Colonic mucosa (tissue), 4 donors: Measurements from ENCODE around the gene MRTFB. TPM values are rescaled to one million over a fixed set of nuclear protein-coding genes. Genes with fewer than 3 reads are reported as not detected.
A peak's percentile ranks its signal among the peaks of the same experiment; 100 is the strongest.

Experiments used
- DNase-seq: peaks from one replicate; pipeline ENCODE4 v3.0.0-alpha.2; 2020
- H3K27ac ChIP-seq: fragments of 200-600 bp; one replicate; pipeline ENCODE4 v1.8.0; 2021
- H3K27me3 ChIP-seq: fragments of 200-600 bp; one replicate; pipeline ENCODE4 v1.8.0; 2021
- H3K36me3 ChIP-seq: fragments of 200-600 bp; one replicate; pipeline ENCODE4 v1.8.0; 2021
- H3K4me1 ChIP-seq: fragments of 200-600 bp; one replicate; pipeline ENCODE4 v1.8.0; 2021; ENCODE audit warnings: mild to moderate bottlenecking
- H3K4me3 ChIP-seq: fragments of 200-600 bp; one replicate; pipeline ENCODE4 v1.8.0; 2021
- H3K9ac ChIP-seq, 2 donors: one replicate each; pipeline ENCODE4 v1.7.0; 2013; ENCODE audit warnings: control low read depth in 2 of 2, low read depth in 2 of 2, low read length in 2 of 2
- H3K9me3 ChIP-seq: fragments of 200-600 bp; one replicate; pipeline ENCODE4 v1.8.0; 2021
- intact Hi-C: fragments of 100-400 bp; cut with DNase I; formaldehyde crosslinking; loops from one replicate; pipeline ENCODE4 v1.14.1; 2022
- total RNA-seq, 2 donors: library from RNA; stranded (reverse); fragmentation: NEBNext Ultra II Directional in 1 of 2; extraction: Animal tissue kit (Norgen Biotek cat#: 25700) in 1 of 2; gene quantifications; one replicate each; pipeline ENCODE4 v1.2.1, GENCODE V29; 2021
- TF ChIP-seq, protein P1 (sequence below): fragments of 200-600 bp; IDR thresholded peaks from one replicate; pipeline ENCODE4 v1.8.0; 2022; ENCODE audit warnings: antibody characterized with exemption, mild to moderate bottlenecking
- donor health status: healthy.
- donor health status: DM: no; HTN: no; CAD: no.
- donor health status: DM: no; HTN: no; CAD: no.

The MRTFB gene
- total RNA-seq, 2 donors from 2014 or later = 31.4 to 40.3 TPM

DNA sequence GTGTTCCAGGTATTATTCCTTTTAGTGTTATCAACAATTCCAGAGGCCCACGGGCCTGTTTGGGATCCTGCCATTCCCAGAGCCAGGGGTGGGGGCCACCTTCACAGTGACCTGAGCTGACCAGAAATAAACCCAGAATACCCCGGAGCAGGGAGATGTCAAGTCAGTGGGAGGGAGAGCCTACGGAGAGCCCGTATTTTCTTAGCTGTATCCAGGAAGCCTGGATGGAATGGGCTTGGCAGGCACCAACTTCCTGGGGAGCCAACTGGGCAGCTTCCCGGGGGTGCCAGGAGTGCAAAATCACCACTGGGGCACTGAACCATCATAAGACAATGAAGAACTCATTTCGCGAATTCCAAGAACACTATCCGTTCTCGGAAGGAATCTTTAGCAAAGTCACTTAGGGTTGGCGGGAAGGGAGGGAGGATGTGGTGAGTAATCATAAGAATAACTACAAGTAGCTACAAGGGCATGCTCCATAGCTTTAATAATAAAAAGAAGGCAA lies 13.2 kb upstream of the MRTFB start:
- no peak overlapping the region for H3K27ac ChIP-seq
- no peak for DNase-seq
- TF ChIP-seq, protein P1, sequence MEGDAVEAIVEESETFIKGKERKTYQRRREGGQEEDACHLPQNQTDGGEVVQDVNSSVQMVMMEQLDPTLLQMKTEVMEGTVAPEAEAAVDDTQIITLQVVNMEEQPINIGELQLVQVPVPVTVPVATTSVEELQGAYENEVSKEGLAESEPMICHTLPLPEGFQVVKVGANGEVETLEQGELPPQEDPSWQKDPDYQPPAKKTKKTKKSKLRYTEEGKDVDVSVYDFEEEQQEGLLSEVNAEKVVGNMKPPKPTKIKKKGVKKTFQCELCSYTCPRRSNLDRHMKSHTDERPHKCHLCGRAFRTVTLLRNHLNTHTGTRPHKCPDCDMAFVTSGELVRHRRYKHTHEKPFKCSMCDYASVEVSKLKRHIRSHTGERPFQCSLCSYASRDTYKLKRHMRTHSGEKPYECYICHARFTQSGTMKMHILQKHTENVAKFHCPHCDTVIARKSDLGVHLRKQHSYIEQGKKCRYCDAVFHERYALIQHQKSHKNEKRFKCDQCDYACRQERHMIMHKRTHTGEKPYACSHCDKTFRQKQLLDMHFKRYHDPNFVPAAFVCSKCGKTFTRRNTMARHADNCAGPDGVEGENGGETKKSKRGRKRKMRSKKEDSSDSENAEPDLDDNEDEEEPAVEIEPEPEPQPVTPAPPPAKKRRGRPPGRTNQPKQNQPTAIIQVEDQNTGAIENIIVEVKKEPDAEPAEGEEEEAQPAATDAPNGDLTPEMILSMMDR = no peak
- H3K9me3 ChIP-seq = no peaks in the 10 kb centered on the region
- no peaks in the 10 kb centered on the region for H3K4me1 ChIP-seq
- no peak overlapping the region for H3K9ac ChIP-seq
- intact Hi-C loops = no loop called here
- no peaks in the 10 kb centered on the region for H3K27me3 ChIP-seq
- no peak overlapping the region for H3K4me3 ChIP-seq
- H3K36me3 ChIP-seq = no peaks in the 10 kb centered on the region

DNA sequence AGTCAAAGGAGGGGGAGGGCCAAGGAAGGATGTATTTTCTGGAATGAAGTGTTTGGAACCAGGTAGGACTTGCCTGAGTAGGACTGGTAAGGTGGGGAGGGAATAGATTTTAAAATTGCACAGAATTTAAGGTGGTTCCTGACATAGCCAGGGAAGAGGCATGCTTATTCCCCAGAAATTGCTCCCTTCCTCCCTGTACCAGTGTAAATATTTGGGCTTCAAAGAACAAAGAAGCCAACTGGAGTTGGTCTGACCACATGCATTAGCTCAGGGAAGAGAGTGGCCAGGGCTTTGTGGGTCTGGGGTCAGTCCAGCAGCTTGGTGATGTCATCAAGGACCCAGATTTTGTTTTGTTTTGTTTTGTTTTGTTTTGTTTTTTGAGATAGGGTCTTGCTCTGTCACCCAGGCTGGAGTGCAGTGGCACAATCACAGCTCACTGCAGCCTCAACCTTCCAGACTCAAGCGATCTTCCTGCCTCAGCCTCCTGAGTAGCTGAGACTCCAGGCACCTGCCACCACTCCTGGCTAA lies 9.3 kb upstream of the MRTFB start:
- no peaks in the 10 kb centered on the region for H3K9me3 ChIP-seq
- H3K27ac ChIP-seq = no peak overlapping the region
- intact Hi-C loops = no loop called here
- no peak overlapping the region for H3K4me3 ChIP-seq
- TF ChIP-seq, protein P1 = no peak
- no peaks in the 10 kb centered on the region for H3K4me1 ChIP-seq
- no peaks in the 10 kb centered on the region for H3K27me3 ChIP-seq
- H3K36me3 ChIP-seq = no peaks in the 10 kb centered on the region
- H3K9ac ChIP-seq = no peak overlapping the region
- DNase-seq = no peak

DNA sequence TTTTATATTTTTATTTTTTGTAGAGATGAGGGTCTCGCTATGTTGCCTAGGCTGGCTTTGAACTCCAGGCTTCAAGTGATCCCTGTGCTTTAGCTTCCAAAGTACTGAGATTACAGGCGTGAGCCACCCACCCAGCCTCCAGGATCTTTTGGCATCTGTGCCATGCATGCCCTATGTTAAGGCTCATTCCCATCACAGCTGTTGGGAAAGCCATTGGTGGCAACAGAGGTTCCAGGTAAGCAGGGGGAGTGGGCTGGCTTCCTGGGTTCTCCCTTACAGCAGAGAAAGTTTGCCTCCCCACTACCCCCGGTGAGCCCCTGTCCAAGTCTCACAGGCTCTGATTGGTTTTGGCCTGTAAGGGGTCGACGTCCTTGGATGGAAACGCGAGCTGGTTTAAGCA lies 8.9 kb upstream of the MRTFB start:
- no peaks in the 10 kb centered on the region for H3K36me3 ChIP-seq
- H3K4me1 ChIP-seq = no peaks in the 10 kb centered on the region
- intact Hi-C loops = no loop called here
- H3K4me3 ChIP-seq = no peak overlapping the region
- no peaks in the 10 kb centered on the region for H3K27me3 ChIP-seq
- TF ChIP-seq, protein P1 = no peak
- DNase-seq = no peak
- no peak overlapping the region for H3K9ac ChIP-seq
- no peaks in the 10 kb centered on the region for H3K9me3 ChIP-seq
- H3K27ac ChIP-seq = no peak overlapping the region

- no peaks in the 10 kb centered on the region for H3K4me1 ChIP-seq
- no peaks in the 10 kb centered on the region for H3K36me3 ChIP-seq
- no peak for DNase-seq
- H3K27me3 ChIP-seq = no peaks in the 10 kb centered on the region
- intact Hi-C loops = no loop called here
- no peaks in the 10 kb centered on the region for H3K9me3 ChIP-seq
- H3K27ac ChIP-seq = no peak overlapping the region
- TF ChIP-seq, protein P1 = no peak
- no peak overlapping the region for H3K9ac ChIP-seq
- no peak overlapping the region for H3K4me3 ChIP-seq
These were observed 7.2 kb upstream of the MRTFB start for GRCh38 chr16:14063618-14064581.

DNA sequence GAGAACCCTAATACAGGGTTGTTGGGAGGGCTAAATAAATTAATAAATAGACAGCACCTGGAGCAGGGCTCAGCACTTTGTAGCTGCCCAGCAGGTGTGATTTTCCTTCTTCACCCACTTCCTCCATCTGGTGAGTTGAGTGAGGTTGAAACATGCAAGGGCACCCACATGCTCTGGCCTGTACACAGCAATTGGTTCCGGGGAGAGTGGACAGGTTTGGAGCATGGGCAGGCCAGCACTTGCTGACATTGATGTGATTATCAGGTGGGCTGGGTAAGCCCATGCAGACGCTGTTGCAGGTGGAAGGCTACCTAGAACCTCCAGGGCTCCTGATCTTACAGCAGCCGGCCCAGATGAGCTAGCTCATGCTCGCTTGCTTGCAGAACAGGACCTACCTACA lies 1.3 kb upstream of the MRTFB start:
- no peak overlapping the region for H3K4me3 ChIP-seq
- no peaks in the 10 kb centered on the region for H3K9me3 ChIP-seq
- TF ChIP-seq, protein P1 = no peak
- H3K9ac ChIP-seq = peak overlapping the region in 1 of 2 donors; percentile 70
- no peaks in the 10 kb centered on the region for H3K27me3 ChIP-seq
- H3K4me1 ChIP-seq = no peaks in the 10 kb centered on the region
- no peak for DNase-seq
- H3K36me3 ChIP-seq = no peaks in the 10 kb centered on the region
- H3K27ac ChIP-seq = no peak overlapping the region
- intact Hi-C loops = loop anchor here (10.0 kb wide), 2 partner anchors 115 to 145 kb away; partner anchors contain the start of gene ERCC4
